Measurements from ENCODE around the gene ZNF576.

DNA sequence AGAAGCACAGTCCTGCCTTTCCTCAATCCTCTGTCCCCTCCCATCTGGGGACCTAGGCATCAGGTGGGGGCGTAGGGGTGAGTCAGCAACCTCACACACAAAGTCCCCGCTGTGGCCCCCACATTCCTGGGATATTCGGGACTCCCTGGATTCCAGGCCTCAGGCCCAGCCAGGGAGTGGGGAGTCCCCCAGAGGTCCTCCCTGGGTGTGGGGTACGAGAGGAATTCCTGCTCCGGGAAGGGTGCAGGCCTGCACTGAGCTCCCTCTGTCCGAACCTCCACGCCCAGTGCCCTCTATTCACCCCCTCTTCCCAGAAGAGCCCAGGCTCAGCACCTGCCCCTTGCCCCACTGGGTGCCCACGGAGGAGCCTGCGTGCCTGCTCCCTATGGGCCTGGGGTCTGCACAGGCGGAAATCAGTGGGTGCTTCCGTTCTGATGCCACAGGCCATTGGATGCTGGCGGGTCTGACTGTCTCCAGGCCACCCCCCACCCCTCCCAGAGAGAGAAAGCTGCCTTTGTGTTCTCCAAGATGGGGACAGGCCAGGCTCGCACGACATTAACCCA, 39.8 kb downstream of the ZNF576 start:
- TF ChIP-seq, protein P1, sequence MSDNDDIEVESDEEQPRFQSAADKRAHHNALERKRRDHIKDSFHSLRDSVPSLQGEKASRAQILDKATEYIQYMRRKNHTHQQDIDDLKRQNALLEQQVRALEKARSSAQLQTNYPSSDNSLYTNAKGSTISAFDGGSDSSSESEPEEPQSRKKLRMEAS (IDR thresholded peaks at IDR 0.05; ENCODE audit: insufficient read depth, insufficient read length), result no peak
- no peak for TF ChIP-seq POLR2AphosphoS5 (IDR thresholded peaks at IDR 0.05; ENCODE audit: insufficient read depth, low read depth, low read length)
- no peak for TF ChIP-seq POLR2A (IDR thresholded peaks at IDR 0.05; ENCODE audit: low read depth, low read length)
- TF ChIP-seq, protein P2, sequence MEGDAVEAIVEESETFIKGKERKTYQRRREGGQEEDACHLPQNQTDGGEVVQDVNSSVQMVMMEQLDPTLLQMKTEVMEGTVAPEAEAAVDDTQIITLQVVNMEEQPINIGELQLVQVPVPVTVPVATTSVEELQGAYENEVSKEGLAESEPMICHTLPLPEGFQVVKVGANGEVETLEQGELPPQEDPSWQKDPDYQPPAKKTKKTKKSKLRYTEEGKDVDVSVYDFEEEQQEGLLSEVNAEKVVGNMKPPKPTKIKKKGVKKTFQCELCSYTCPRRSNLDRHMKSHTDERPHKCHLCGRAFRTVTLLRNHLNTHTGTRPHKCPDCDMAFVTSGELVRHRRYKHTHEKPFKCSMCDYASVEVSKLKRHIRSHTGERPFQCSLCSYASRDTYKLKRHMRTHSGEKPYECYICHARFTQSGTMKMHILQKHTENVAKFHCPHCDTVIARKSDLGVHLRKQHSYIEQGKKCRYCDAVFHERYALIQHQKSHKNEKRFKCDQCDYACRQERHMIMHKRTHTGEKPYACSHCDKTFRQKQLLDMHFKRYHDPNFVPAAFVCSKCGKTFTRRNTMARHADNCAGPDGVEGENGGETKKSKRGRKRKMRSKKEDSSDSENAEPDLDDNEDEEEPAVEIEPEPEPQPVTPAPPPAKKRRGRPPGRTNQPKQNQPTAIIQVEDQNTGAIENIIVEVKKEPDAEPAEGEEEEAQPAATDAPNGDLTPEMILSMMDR (IDR thresholded peaks at IDR 0.05; ENCODE audit: extremely low read depth in 1 of 2, insufficient read depth in 1 of 2, low read depth in 1 of 2, low read length in 2 of 2), result no peak
- no peak for TF ChIP-seq EZH2 (IDR thresholded peaks at IDR 0.05; ENCODE audit: borderline replicate concordance, low read depth, low read length, severe bottlenecking)

Data from endothelial cell of umbilical vein (primary cell).